Keratinocyte (primary cell): Measurements from ENCODE around the gene LTBR. TPM values are rescaled to one million over a fixed set of nuclear protein-coding genes. Genes with fewer than 3 reads are reported as not detected.
A peak's percentile ranks its signal among the peaks of the same experiment; 100 is the strongest.

ENCODE experiments used
- DNase-seq: peaks from one replicate; pipeline ENCODE4 v3.0.0-alpha.2; 2011; ENCODE audit warnings: low read depth, missing footprints, low spot score
- FAIRE-seq: peaks from 2 replicates; lab custom pipeline; 2011; peaks lifted over from hg19 to GRCh38; lab: Jason Lieb, UNC
- H2AFZ ChIP-seq: 2 replicates; pipeline ENCODE4 v1.6.0; 2012; ENCODE audit warnings: low read length, control low read depth, inconsistent platforms; ENCODE audit not compliant: control insufficient read depth
- H3K27ac ChIP-seq: 2 replicates; pipeline ENCODE4 v1.5.1; 2011; ENCODE audit warnings: low read length; ENCODE audit not compliant: control insufficient read depth, insufficient read depth
- H3K27me3 ChIP-seq: 3 replicates; pipeline ENCODE4 v1.6.0; 2011; ENCODE audit warnings: low read length; ENCODE audit not compliant: control insufficient read depth, insufficient read depth; ENCODE audit errors: extremely low read depth
- H3K36me3 ChIP-seq, 2 experiments: 2 replicates in 1 of 2; 3 replicates in 1 of 2; pipeline ENCODE4 v1.5.1; 2011; ENCODE audit warnings: low read length in 2 of 2, mild to moderate bottlenecking in 1 of 2; ENCODE audit not compliant: control insufficient read depth in 2 of 2, insufficient read depth in 2 of 2; ENCODE audit errors: extremely low read depth in 1 of 2
- H3K4me1 ChIP-seq: 3 replicates; pipeline ENCODE4 v1.5.1; 2011; ENCODE audit warnings: low read length; ENCODE audit not compliant: control insufficient read depth, insufficient read depth; ENCODE audit errors: extremely low read depth
- H3K4me2 ChIP-seq: 3 replicates; pipeline ENCODE4 v1.6.0; 2011; ENCODE audit warnings: low read depth, low read length; ENCODE audit not compliant: control insufficient read depth, insufficient read depth; ENCODE audit errors: extremely low read depth
- H3K4me3 ChIP-seq, 3 experiments: fragments of 200-600 bp in 1 of 3; sonication (generic) in 1 of 3; 2 replicates in 2 of 3; 3 replicates in 1 of 3; pipeline ENCODE4 v1.5.1; 2011 to 2016; ENCODE audit warnings: low read length in 3 of 3, mild to moderate bottlenecking in 3 of 3, control low read depth in 2 of 3, inconsistent platforms in 1 of 3, low read depth in 1 of 3, mixed read lengths in 1 of 3, mixed run types in 1 of 3, moderate library complexity in 1 of 3; ENCODE audit not compliant: control insufficient read depth in 2 of 3, insufficient read depth in 2 of 3; ENCODE audit errors: extremely low read depth in 1 of 3
- H3K79me2 ChIP-seq: 2 replicates; pipeline ENCODE4 v1.6.0; 2012; ENCODE audit warnings: low read length; ENCODE audit not compliant: control insufficient read depth, insufficient read depth
- H3K9ac ChIP-seq: 3 replicates; pipeline ENCODE4 v1.6.0; 2011; ENCODE audit warnings: low read length; ENCODE audit not compliant: control insufficient read depth, insufficient read depth; ENCODE audit errors: extremely low read depth
- H3K9me1 ChIP-seq: 3 replicates; pipeline ENCODE4 v1.6.0; 2011; ENCODE audit warnings: low read length; ENCODE audit not compliant: control insufficient read depth, insufficient read depth; ENCODE audit errors: extremely low read depth
- H3K9me3 ChIP-seq: 2 replicates; pipeline ENCODE4 v1.5.1; 2012; ENCODE audit warnings: low read depth, low read length; ENCODE audit not compliant: control insufficient read depth
- H4K20me1 ChIP-seq: 3 replicates; pipeline ENCODE4 v1.6.0; 2011; ENCODE audit warnings: low read length; ENCODE audit not compliant: control insufficient read depth, insufficient read depth; ENCODE audit errors: extremely low read depth
- CTCF ChIP-seq, 3 experiments: IDR thresholded peaks in 1 of 3; conservative IDR thresholded peaks in 1 of 3; optimal IDR thresholded peaks in 1 of 3; 2 replicates in 2 of 3; 3 replicates in 1 of 3; pipeline versions ENCODE3 to v1.5.1; 2011; ENCODE audit warnings: low read length in 3 of 3, mild to moderate bottlenecking in 3 of 3, moderate library complexity in 2 of 3, control low read depth in 1 of 3, inconsistent platforms in 1 of 3; ENCODE audit not compliant: insufficient read depth in 2 of 3; ENCODE audit errors: extremely low read depth in 1 of 3
- EZH2 ChIP-seq: IDR thresholded peaks from one replicate; pipeline ENCODE4 v1.6.1; 2012; ENCODE audit warnings: inconsistent platforms, mild to moderate bottlenecking, low read length, moderate library complexity
- dilution Hi-C: fragments of 300-500 bp; cut with MboI; formaldehyde crosslinking; loops from one replicate; pipeline ENCODE4 v1.7.0; 2020; ENCODE audit warnings: low sequenced_read_pairs; ENCODE audit not compliant: extremely low pct_ligation_motif_present
- polyA plus RNA-seq, 5 experiments: library from polyadenylated mRNA; depleted of rRNA in 3 of 5; stranded (reverse) in 3 of 5; stranded (forward) in 1 of 5; unstranded in 1 of 5; fragments of >200 nt; gene quantifications; 1 replicate in 1 of 5; 2 replicates in 3 of 5; 3 replicates in 1 of 5; pipeline versions ENCODE4 v1.2.1 to v1.2.3, GENCODE V29; 2011 to 2012; ENCODE audit warnings: missing spikeins in 2 of 5, low read depth in 1 of 5, low replicate concordance in 1 of 5

Gene LTBR
- polyA plus RNA-seq, 1 donor (not counting 4 experiments of a cell fraction or from before 2014, with no cell fraction given), result 42.7 TPM

GRCh38 chr12:6369916-6370575 is 13.9 kb upstream of the LTBR start:
- Histone ChIP-seq H3K9me1 (no peaks in the 10 kb centered on the region), H3K4me2 (no peak overlapping the region), H3K79me2 (peaks cover 18% of the 10 kb centered on the region), H4K20me1 (no peaks in the 10 kb centered on the region), H3K9ac (peak overlapping the region; percentile 66), H3K36me3 (no peaks in the 10 kb centered on the region), H3K27me3 (no peaks in the 10 kb centered on the region), H3K4me3 (no peak overlapping the region), H3K9me3 (no peaks in the 10 kb centered on the region), H2AFZ (no peak overlapping the region), H3K4me1 (peaks cover 61% of the 10 kb centered on the region), H3K27ac (peak overlapping the region; percentile 95)
- dilution Hi-C loops, result no loop called here
- FAIRE-seq, result peak; percentile 17
- TF ChIP-seq CTCF (optimal IDR thresholded peaks at IDR 0.05 in 1 of 3, IDR thresholded peaks at IDR 0.05 in 1 of 3, conservative IDR thresholded peaks at IDR 0.05 in 1 of 3; ENCODE audit: extremely low read depth in 1 of 3, insufficient read depth in 2 of 3, low read length in 3 of 3) (no peak), EZH2 (no peak)
- DNase-seq, result no peak

GRCh38 chr12:6370576-6370935 is 13.4 kb upstream of the LTBR start:
- no peak for DNase-seq
- Histone ChIP-seq H3K27me3 (no peaks in the 10 kb centered on the region), H3K4me1 (peaks cover 66% of the 10 kb centered on the region), H3K27ac (peak overlapping the region; percentile 95), H3K4me3 (peak overlapping the region in 2 of 3 experiments; percentile 19 to 47), H3K4me2 (peak overlapping the region; percentile 65), H4K20me1 (no peaks in the 10 kb centered on the region), H3K9ac (peak overlapping the region; percentile 66), H3K9me3 (no peaks in the 10 kb centered on the region), H2AFZ (no peak overlapping the region), H3K36me3 (no peaks in the 10 kb centered on the region), H3K79me2 (peaks cover 20% of the 10 kb centered on the region), H3K9me1 (no peaks in the 10 kb centered on the region)
- TF ChIP-seq EZH2 (no peak), CTCF (optimal IDR thresholded peaks at IDR 0.05 in 1 of 3, IDR thresholded peaks at IDR 0.05 in 1 of 3, conservative IDR thresholded peaks at IDR 0.05 in 1 of 3; ENCODE audit: extremely low read depth in 1 of 3, insufficient read depth in 2 of 3, low read length in 3 of 3) (no peak)
- dilution Hi-C loops, result no loop called here
- no peak for FAIRE-seq
